ENCODE results near the gene ZNF334. TPM values are rescaled to one million over a fixed set of nuclear protein-coding genes. Genes with fewer than 3 reads are reported as not detected.

The ZNF334 gene
- total RNA-seq, 1 experiment from 2014 or later, result 18.7 TPM

DNA sequence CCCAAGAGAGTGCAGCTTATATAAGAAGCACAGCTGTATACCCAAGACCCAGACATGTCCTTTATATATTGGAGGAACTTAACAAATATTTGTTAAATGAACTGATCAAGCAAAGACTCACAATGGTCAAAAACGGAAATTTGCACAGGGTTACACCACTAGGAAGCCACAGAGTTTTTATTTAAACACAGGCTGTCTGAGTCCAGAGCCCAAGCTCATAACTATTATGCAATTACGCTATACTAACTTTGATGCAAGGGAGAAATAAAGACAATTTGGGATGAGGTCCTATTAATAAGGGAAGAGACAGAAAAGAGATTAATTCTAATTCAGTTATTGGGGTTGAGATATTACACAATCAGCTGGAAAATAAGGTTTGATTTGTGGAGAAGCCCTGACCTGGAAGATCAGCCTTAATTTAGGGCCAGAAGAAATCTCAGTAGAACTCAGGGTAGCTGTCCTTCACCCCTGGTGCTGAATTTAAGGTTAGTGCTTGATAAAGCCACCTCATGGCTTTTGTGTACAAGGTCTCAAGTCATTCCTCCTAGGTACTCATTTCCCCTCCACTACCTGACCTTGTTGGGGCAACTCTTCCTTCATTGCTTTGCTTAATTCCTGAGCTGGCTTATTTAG is 10.5 kb upstream of the ZNF334 start:
- Mint-ChIP-seq H3K9me3 (no peaks in the 10 kb centered on the region), H3K36me3 (no peaks in the 10 kb centered on the region), H3K27ac (no peak overlapping the region), H3K4me3 (no peak overlapping the region), H3K4me1 (no peaks in the 10 kb centered on the region), H3K27me3 (ENCODE audit: low read depth) (peaks cover 20% of the 10 kb centered on the region)
- ChIA-PET CTCF (interaction anchor here (0.8 to 4.0 kb wide), 6 partner anchors 10 to 99 kb away, joined by 3 to 15 read pairs (median 4); partner anchors contain the start of gene OCSTAMP), POLR2A (no interaction called here)
- TF ChIP-seq ZNF121 (CRISPR knock-in tag; IDR thresholded peaks at IDR 0.05) (no peak), NR1H2 (CRISPR knock-in tag; IDR thresholded peaks at IDR 0.05) (no peak), GABPB1 (CRISPR knock-in tag; IDR thresholded peaks at IDR 0.05) (0 out of 2 replicates have a peak, but pooled peaks have one; percentile 11)
- no peak for ATAC-seq
- peak; percentile 33 for DNase-seq (ENCODE audit: low spot score)

- no peaks in the 10 kb centered on the region for H3K36me3 Mint-ChIP-seq
- no peak for ATAC-seq
- H3K4me3 Mint-ChIP-seq, result no peak overlapping the region
- DNase-seq (ENCODE audit: low spot score), result no peak
- ChIA-PET CTCF (interaction anchor here (1.1 to 4.0 kb wide), 4 partner anchors 16 to 158 kb away, joined by 4 to 15 read pairs (median 8); no protein-coding TSS in a partner anchor), POLR2A (no interaction called here)
- H3K27ac Mint-ChIP-seq, result no peak overlapping the region
- no peaks in the 10 kb centered on the region for H3K4me1 Mint-ChIP-seq
- peaks cover 18% of the 10 kb centered on the region for H3K27me3 Mint-ChIP-seq (ENCODE audit: low read depth)
- peaks cover 1% of the 10 kb centered on the region; the same call in 1 of the 2 replicates for H3K9me3 Mint-ChIP-seq
- TF ChIP-seq SOX15 (CRISPR knock-in tag; IDR thresholded peaks at IDR 0.05) (no peak), GABPB1 (CRISPR knock-in tag; IDR thresholded peaks at IDR 0.05) (peak; percentile 65), ZNF232 (CRISPR knock-in tag; IDR thresholded peaks at IDR 0.05) (no peak)
These were observed 9.7 kb upstream of the ZNF334 start for GRCh38 chr20:46523108-46523507.

- CTCF ChIA-PET, result interaction anchor here (0.6 to 4.0 kb wide), 7 partner anchors 12 to 169 kb away, joined by 3 to 15 read pairs (median 3); partner anchors contain the start of gene TP53RK
- DNase-seq (ENCODE audit: low spot score), result peak; percentile 77
- no peak overlapping the region for H3K27ac Mint-ChIP-seq
- peaks cover 22% of the 10 kb centered on the region for H3K27me3 Mint-ChIP-seq (ENCODE audit: low read depth)
- peak; percentile 99 for ATAC-seq
- no peak overlapping the region for H3K4me3 Mint-ChIP-seq
- POLR2A ChIA-PET, result no interaction called here
- H3K9me3 Mint-ChIP-seq, result peaks cover 10% of the 10 kb centered on the region
- H3K36me3 Mint-ChIP-seq, result peaks cover 2% of the 10 kb centered on the region; the same call in 1 of the 2 replicates
- TF ChIP-seq ZNF121 (CRISPR knock-in tag; IDR thresholded peaks at IDR 0.05) (peak; percentile 57; the same call in 1 of the 2 replicates), ZNF423 (CRISPR knock-in tag; IDR thresholded peaks at IDR 0.05) (no peak), CTCF (IDR thresholded peaks at IDR 0.05) (peak; percentile 59)
- H3K4me1 Mint-ChIP-seq, result no peaks in the 10 kb centered on the region
These were observed 7.7 kb upstream of the ZNF334 start for GRCh38 chr20:46520976-46521579.

DNA sequence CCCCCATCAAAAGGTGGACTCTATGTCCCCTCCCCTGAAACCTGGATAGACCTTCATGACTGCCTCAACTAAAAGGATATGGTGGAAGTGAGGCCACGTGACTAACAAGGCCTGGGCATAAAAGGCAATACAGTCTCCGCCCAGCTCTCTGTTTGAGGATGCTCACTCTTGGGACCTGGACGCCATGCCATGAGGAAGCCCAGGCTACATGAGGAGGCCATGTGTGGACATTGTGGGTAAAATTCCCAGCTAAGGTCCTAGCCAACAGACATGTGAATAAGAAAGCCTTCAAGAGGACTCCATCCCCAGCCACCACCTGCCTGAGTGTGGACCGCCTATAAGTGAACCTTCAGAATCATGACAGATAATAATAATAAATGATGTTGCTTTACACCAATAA is 7.2 kb upstream of the ZNF334 start:
- Mint-ChIP-seq H3K4me1 (no peaks in the 10 kb centered on the region), H3K27me3 (ENCODE audit: low read depth) (peaks cover 22% of the 10 kb centered on the region), H3K4me3 (no peak overlapping the region), H3K9me3 (peaks cover 10% of the 10 kb centered on the region), H3K27ac (no peak overlapping the region), H3K36me3 (peaks cover 2% of the 10 kb centered on the region; the same call in 1 of the 2 replicates)
- TF ChIP-seq FOXJ3 (CRISPR knock-in tag; IDR thresholded peaks at IDR 0.05; ENCODE audit: borderline replicate concordance), result no peak
- TF ChIP-seq, protein P1, sequence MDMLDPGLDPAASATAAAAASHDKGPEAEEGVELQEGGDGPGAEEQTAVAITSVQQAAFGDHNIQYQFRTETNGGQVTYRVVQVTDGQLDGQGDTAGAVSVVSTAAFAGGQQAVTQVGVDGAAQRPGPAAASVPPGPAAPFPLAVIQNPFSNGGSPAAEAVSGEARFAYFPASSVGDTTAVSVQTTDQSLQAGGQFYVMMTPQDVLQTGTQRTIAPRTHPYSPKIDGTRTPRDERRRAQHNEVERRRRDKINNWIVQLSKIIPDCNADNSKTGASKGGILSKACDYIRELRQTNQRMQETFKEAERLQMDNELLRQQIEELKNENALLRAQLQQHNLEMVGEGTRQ (CRISPR knock-in tag; IDR thresholded peaks at IDR 0.05), result no peak
- TF ChIP-seq KAT7 (CRISPR knock-in tag; IDR thresholded peaks at IDR 0.05; ENCODE audit: borderline replicate concordance), result no peak
- TF ChIP-seq TEAD1 (CRISPR knock-in tag; IDR thresholded peaks at IDR 0.05), result no peak
- TF ChIP-seq NFATC4 (CRISPR knock-in tag; IDR thresholded peaks at IDR 0.05), result no peak
- ATAC-seq, result no peak
- ChIA-PET CTCF (interaction anchor here (1.0 to 3.2 kb wide), 6 partner anchors 19 to 169 kb away, joined by 3 to 10 read pairs (median 3); partner anchors contain the start of genes OCSTAMP and TP53RK), POLR2A (no interaction called here)
- no peak for DNase-seq (ENCODE audit: low spot score)
